Midbrain (tissue), 1 donor: ENCODE data around the gene SUPT3H.

Source experiments
- DNase-seq: peaks from one replicate; lab custom pipeline; 2025; lab: John Stamatoyannopoulos, UW

The SUPT3H gene

GRCh38 chr6:45388328-45388727 lies 10.6 kb upstream of the SUPT3H start:
- no peak for DNase-seq

GRCh38 chr6:45387236-45387635 lies 9.5 kb upstream of the SUPT3H start:
- DNase-seq = no peak

- DNase-seq = no peak
Measured at GRCh38 chr6:45386501-45386900, 8.8 kb upstream of the SUPT3H start.

- DNase-seq = no peak
Measured at GRCh38 chr6:45382391-45382790, 4.7 kb upstream of the SUPT3H start.

GRCh38 chr6:45378334-45378926 lies 696 bp upstream of the SUPT3H start:
- no peak for DNase-seq

- peak; percentile 50 for DNase-seq
Measured at GRCh38 chr6:45377043-45377553, 636 bp downstream of the SUPT3H start.

- DNase-seq = no peak
Measured at GRCh38 chr6:45376310-45377042, 1.3 kb downstream of the SUPT3H start.

- no peak for DNase-seq
Measured at GRCh38 chr6:45375449-45375848, 2.3 kb downstream of the SUPT3H start.

- no peak for DNase-seq
Measured at GRCh38 chr6:45371924-45372573, 5.7 kb downstream of the SUPT3H start.

- no peak for DNase-seq
Measured at GRCh38 chr6:45369870-45370269, 7.9 kb downstream of the SUPT3H start.

GRCh38 chr6:45367999-45368398 lies 9.7 kb downstream of the SUPT3H start:
- no peak for DNase-seq

- no peak for DNase-seq
Measured at GRCh38 chr6:45366534-45366933, 11.2 kb downstream of the SUPT3H start.

- no peak for DNase-seq
Measured at GRCh38 chr6:45365036-45365435, 12.7 kb downstream of the SUPT3H start.

- DNase-seq = no peak
Measured at GRCh38 chr6:45364466-45364865, 13.3 kb downstream of the SUPT3H start.

GRCh38 chr6:45353654-45354053 lies 24.1 kb downstream of the SUPT3H start:
- no peak for DNase-seq

- no peak for DNase-seq
Measured at GRCh38 chr6:45351667-45352066, 26.1 kb downstream of the SUPT3H start.

- no peak for DNase-seq
Measured at GRCh38 chr6:45351076-45351475, 26.7 kb downstream of the SUPT3H start.

GRCh38 chr6:45350186-45350710 lies 27.5 kb downstream of the SUPT3H start:
- no peak for DNase-seq

GRCh38 chr6:45344900-45345299 lies 32.8 kb downstream of the SUPT3H start:
- no peak for DNase-seq

GRCh38 chr6:45328523-45328922 lies 49.2 kb downstream of the SUPT3H start:
- no peak for DNase-seq

GRCh38 chr6:45327956-45328522 lies 49.7 kb downstream of the SUPT3H start, which contains the start of gene RUNX2:
RUNX2 (plus strand) TSS chr6:45328330; CDS start chr6:45328727, 397 bp downstream.
- peak; percentile 39 for DNase-seq

- DNase-seq = no peak
Measured at GRCh38 chr6:45326698-45327417, 50.9 kb downstream of the SUPT3H start.
